ENCODE results near the gene CMSS1. TPM values are rescaled to one million over a fixed set of nuclear protein-coding genes. Genes with fewer than 3 reads are reported as not detected.

The CMSS1 gene
- polyA plus RNA-seq, 12 donors = 21.0 to 39.9 (median 29.5) TPM; not detected in 1

- DNase-seq = no peak
Observed at GRCh38 chr3:99931059-99931458, 113.4 kb downstream of the CMSS1 start.

- DNase-seq = no peak
Observed at GRCh38 chr3:99933971-99934750, 116.5 kb downstream of the CMSS1 start.

GRCh38 chr3:99934975-99935797, 117.5 kb downstream of the CMSS1 start:
- DNase-seq = peak; percentile 85

GRCh38 chr3:99938270-99938911, 120.7 kb downstream of the CMSS1 start:
- DNase-seq = no peak

- no peak for DNase-seq
Observed at GRCh38 chr3:99939876-99940275, 122.2 kb downstream of the CMSS1 start.

- DNase-seq = no peak
Observed at GRCh38 chr3:99940350-99940749, 122.7 kb downstream of the CMSS1 start.

GRCh38 chr3:99941211-99941610, 123.5 kb downstream of the CMSS1 start:
- no peak for DNase-seq

- DNase-seq = no peak
Observed at GRCh38 chr3:99943931-99944761, 126.5 kb downstream of the CMSS1 start.

GRCh38 chr3:99945328-99945995, 127.8 kb downstream of the CMSS1 start:
- no peak for DNase-seq

- no peak for DNase-seq
Observed at GRCh38 chr3:99947356-99947755, 129.7 kb downstream of the CMSS1 start.

- no peak for DNase-seq
Observed at GRCh38 chr3:99948467-99949089, 130.9 kb downstream of the CMSS1 start.

GRCh38 chr3:99949956-99950670, 132.5 kb downstream of the CMSS1 start:
- DNase-seq = no peak

GRCh38 chr3:99950921-99951320, 133.3 kb downstream of the CMSS1 start:
- DNase-seq = no peak

GRCh38 chr3:99951701-99952100, 134.0 kb downstream of the CMSS1 start:
- no peak for DNase-seq

GRCh38 chr3:99952306-99952705, 134.6 kb downstream of the CMSS1 start:
- no peak for DNase-seq

GRCh38 chr3:99953596-99953995, 135.9 kb downstream of the CMSS1 start:
- no peak for DNase-seq

GRCh38 chr3:99954914-99955644, 137.4 kb downstream of the CMSS1 start:
- no peak for DNase-seq

GRCh38 chr3:99955773-99956562, 138.3 kb downstream of the CMSS1 start:
- no peak for DNase-seq
